Pancreas (tissue), 10 donors: ENCODE results near the gene OCA2. TPM values are rescaled to one million over a fixed set of nuclear protein-coding genes. Genes with fewer than 3 reads are reported as not detected.

Source experiments
- ATAC-seq, 4 donors: fragments of 200-7000 bp; cut with Tn5 transposase; one replicate each; pipeline versions ENCODE4 v1.8.0 to v1.9.1; 2020; ENCODE audit warnings: mild to moderate bottlenecking in 4 of 4, moderate library complexity in 4 of 4
- DNase-seq, 6 donors: peaks; one replicate each; pipeline ENCODE4 v3.0.0-alpha.2; 2020
- FAIRE-seq: peaks from 2 replicates; lab custom pipeline; 2012; peaks lifted over from hg19 to GRCh38; lab: Jason Lieb, UNC
- H3K27ac ChIP-seq, 4 donors: fragments of 200-600 bp; sonication (generic); 1 replicate in 3 of 4; 2 replicates in 1 of 4; pipeline versions ENCODE4 v1.5.0 to v1.8.0; 2020
- H3K27me3 ChIP-seq, 4 donors: fragments of 200-600 bp; one replicate each; pipeline ENCODE4 v1.8.0; 2021
- H3K36me3 ChIP-seq, 3 donors: fragments of 200-600 bp; sonication (generic) in 1 of 3; one replicate each; pipeline versions ENCODE4 v1.5.0 to v1.8.0; 2020 to 2021
- H3K4me1 ChIP-seq, 3 donors: fragments of 200-600 bp; one replicate each; pipeline ENCODE4 v1.8.0; 2021
- H3K4me3 ChIP-seq, 4 donors: fragments of 200-600 bp; sonication (generic) in 2 of 4; one replicate each; pipeline versions ENCODE4 v1.5.0 to v1.8.0; 2020 to 2021
- H3K9me3 ChIP-seq, 4 donors: fragments of 200-600 bp; one replicate each; pipeline ENCODE4 v1.8.0; 2021
- WGBS, 2 donors: extraction: QIAGEN DNeasy Blood & Tissue Kit; methylation state at CpG; one replicate each; pipeline ENCODE4 v1.1.7; 2013; 5-methylcytosine and 5-hydroxymethylcytosine counted together
- intact Hi-C, 3 donors: fragments of 100-400 bp; cut with DNase I; formaldehyde crosslinking; loops; one replicate each; pipeline versions ENCODE4 v1.11.1 to v1.14.2; 2022
- polyA plus RNA-seq, 2 donors: library from polyadenylated mRNA; stranded (reverse); fragments of 200-250 nt; gene quantifications; one replicate each; pipeline ENCODE4 v1.2.3, GENCODE V29; 2013
- total RNA-seq, 6 donors: library from RNA; stranded (reverse); fragmentation: NEBNext Ultra II Directional in 4 of 6; extraction: Animal tissue kit (Norgen Biotek cat#: 25700) in 4 of 6; gene quantifications; one replicate each; pipeline versions ENCODE4 v1.2.1 to v1.2.4, GENCODE V29; 2021 to 2023
- TF ChIP-seq, protein P1 (sequence below), 4 donors: fragments of 200-600 bp; sonication (generic) in 3 of 4; IDR thresholded peaks; one replicate each; pipeline versions ENCODE4 v1.5.0 to v1.8.0; 2021; ENCODE audit warnings: antibody characterized with exemption in 4 of 4
- donor health status: healthy with polysubstance abuse.
- donor health status: DM: no; HTN: no; CAD: no; lungs with moderate emphysema.
- donor health status: DM: no; HTN: no; CAD: no.
- donor health status: control.
- donor health status: control.
- donor health status: Bipolar disorder and iron deficiency.
- donor health status: DM: yes; HTN: yes; CAD: no.
- donor health status: DM: no; HTN: no; CAD: no.
- donor health status: DM: no; HTN: no; CAD: no.
- donor health status: DM: yes; HTN: yes; CAD: no.

Gene OCA2
- total and polyA plus RNA-seq, 8 donors: 0.12 to 0.31 (median 0.18) TPM; not detected in 4

DNA sequence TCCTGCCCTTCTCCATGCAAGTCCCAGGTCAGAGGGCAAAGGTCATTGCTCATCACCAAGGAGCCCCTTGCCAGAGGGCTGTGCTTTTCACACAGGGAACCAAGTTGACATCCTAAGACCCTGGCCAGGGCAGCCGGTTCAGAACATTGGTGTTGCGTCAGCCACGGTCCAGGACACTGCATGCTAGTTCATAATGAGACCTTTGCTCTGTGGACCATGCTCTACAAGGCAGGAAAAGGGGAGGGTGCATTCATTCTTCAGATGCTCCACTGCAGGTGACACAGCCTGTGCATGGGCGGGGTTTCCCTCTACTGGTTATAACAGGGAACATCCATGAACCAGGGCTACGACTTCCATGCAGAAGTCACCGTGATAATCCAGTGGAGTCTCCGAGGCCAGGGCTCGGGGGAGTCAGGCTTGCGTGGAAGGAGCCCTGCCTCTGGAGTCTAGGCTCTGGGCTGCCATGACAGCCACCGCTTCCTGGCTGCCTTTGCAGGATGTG is 81.6 kb downstream of the OCA2 start:
- H3K4me3 ChIP-seq: no peak overlapping the region
- no peaks in the 10 kb centered on the region for H3K9me3 ChIP-seq
- no peak for DNase-seq
- no peaks in the 10 kb centered on the region for H3K36me3 ChIP-seq
- FAIRE-seq: no peak
- ATAC-seq: peak in 1 of 4 donors; percentile 20
- no peak overlapping the region for H3K27ac ChIP-seq
- H3K4me1 ChIP-seq: no peaks in the 10 kb centered on the region
- intact Hi-C loops: no loop called here
- TF ChIP-seq, protein P1, sequence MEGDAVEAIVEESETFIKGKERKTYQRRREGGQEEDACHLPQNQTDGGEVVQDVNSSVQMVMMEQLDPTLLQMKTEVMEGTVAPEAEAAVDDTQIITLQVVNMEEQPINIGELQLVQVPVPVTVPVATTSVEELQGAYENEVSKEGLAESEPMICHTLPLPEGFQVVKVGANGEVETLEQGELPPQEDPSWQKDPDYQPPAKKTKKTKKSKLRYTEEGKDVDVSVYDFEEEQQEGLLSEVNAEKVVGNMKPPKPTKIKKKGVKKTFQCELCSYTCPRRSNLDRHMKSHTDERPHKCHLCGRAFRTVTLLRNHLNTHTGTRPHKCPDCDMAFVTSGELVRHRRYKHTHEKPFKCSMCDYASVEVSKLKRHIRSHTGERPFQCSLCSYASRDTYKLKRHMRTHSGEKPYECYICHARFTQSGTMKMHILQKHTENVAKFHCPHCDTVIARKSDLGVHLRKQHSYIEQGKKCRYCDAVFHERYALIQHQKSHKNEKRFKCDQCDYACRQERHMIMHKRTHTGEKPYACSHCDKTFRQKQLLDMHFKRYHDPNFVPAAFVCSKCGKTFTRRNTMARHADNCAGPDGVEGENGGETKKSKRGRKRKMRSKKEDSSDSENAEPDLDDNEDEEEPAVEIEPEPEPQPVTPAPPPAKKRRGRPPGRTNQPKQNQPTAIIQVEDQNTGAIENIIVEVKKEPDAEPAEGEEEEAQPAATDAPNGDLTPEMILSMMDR (IDR thresholded peaks at IDR 0.05): no peak
- no peaks in the 10 kb centered on the region for H3K27me3 ChIP-seq
- WGBS, 2 donors: 77 to 82% methylated on average over 10 of the region's 10 CpGs

DNA sequence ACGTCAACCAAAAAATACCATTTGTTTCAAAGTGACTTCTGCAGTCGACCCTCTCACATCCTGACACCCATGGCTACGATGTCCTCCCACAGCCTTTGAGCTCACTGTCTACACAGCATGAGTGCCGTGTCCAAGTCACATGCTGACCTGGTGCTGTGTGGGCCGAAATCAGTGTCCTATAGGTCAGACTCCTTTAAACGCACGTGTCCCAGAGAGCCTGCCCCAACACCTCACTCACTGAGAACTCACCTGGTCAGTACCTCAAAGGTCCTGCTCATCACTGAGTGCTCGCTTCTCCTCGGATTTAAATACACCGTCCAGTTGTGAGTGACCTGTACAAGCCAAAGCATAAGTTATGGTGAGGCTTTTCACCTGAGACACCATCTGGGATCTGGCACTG is 83.3 kb downstream of the OCA2 start:
- 75 to 83% methylated on average over 10 of the region's 10 CpGs for WGBS, 2 donors
- intact Hi-C loops: no loop called here
- no peak for FAIRE-seq

DNA sequence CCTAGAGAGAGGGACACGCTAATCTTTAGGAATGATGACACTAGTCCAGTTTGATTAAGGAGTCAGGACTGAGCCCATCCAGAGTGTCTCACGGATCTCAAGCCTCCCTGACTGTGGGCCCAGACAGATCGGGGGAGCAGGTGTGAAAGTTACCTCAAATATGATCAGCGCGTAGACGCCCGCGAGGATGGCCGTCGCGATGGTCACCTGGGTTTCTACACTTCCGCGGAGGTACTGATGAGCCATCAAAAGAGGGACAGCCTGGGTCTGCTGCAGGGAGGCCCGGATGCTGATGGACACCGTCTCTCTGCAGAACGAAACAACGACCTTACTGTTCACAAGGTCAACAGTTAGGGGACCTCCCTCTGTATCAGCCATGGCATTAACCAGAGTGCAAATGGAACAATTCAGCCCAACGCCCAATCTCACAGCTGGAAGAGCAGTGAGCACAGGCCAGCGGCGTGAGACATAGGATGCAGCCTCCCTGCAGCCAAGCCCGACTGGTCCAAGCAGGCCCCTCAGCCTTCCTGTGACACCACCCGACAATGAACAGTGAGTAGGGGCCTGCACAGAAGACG is 84.4 kb downstream of the OCA2 start:
- TF ChIP-seq, protein P1 (IDR thresholded peaks at IDR 0.05): no peak
- WGBS, 2 donors: 85 to 91% methylated on average over 23 of the region's 23 CpGs
- Histone ChIP-seq H3K4me3 (no peak overlapping the region), H3K36me3 (no peaks in the 10 kb centered on the region), H3K27ac (no peak overlapping the region), H3K4me1 (no peaks in the 10 kb centered on the region), H3K9me3 (no peaks in the 10 kb centered on the region), H3K27me3 (no peaks in the 10 kb centered on the region)
- intact Hi-C loops: no loop called here
- FAIRE-seq (no peak), ATAC-seq (no peak), DNase-seq (no peak)

More for the DNA sequence above, 83.3 kb downstream of the OCA2 start:
- ATAC-seq (no peak), DNase-seq (no peak)
- no peak overlapping the region for H3K27ac ChIP-seq
- no peaks in the 10 kb centered on the region for H3K27me3 ChIP-seq
- TF ChIP-seq, protein P1 (IDR thresholded peaks at IDR 0.05): no peak
- H3K36me3 ChIP-seq: no peaks in the 10 kb centered on the region
- no peaks in the 10 kb centered on the region for H3K4me1 ChIP-seq
- H3K4me3 ChIP-seq: no peak overlapping the region
- H3K9me3 ChIP-seq: no peaks in the 10 kb centered on the region

DNA sequence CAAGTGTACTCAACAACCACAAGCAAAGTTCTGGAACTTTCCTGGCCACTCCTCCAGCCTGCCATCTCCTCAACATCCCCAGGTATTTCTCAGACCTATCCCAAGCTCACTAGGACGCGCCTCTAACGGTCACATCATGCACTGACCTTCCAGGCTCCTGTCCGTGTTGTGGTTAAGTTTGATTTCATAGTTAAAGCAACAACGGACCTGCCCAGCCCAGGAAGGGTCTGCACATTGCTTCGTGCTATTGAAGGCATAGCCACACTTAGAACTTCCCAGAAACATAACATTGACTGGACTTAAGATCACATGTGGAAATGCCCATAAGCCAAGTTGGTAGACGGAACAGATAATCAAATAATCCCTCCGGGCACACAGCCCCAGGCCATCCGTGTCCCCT is 85.1 kb downstream of the OCA2 start:
- Histone ChIP-seq H3K27ac (no peak overlapping the region), H3K4me1 (no peaks in the 10 kb centered on the region), H3K9me3 (no peaks in the 10 kb centered on the region), H3K36me3 (no peaks in the 10 kb centered on the region), H3K4me3 (no peak overlapping the region), H3K27me3 (no peaks in the 10 kb centered on the region)
- DNase-seq (no peak), FAIRE-seq (no peak), ATAC-seq (no peak)
- TF ChIP-seq, protein P1 (IDR thresholded peaks at IDR 0.05): no peak
- intact Hi-C loops: no loop called here
- 73 to 85% methylated on average over 9 of the region's 9 CpGs for WGBS, 2 donors

DNA sequence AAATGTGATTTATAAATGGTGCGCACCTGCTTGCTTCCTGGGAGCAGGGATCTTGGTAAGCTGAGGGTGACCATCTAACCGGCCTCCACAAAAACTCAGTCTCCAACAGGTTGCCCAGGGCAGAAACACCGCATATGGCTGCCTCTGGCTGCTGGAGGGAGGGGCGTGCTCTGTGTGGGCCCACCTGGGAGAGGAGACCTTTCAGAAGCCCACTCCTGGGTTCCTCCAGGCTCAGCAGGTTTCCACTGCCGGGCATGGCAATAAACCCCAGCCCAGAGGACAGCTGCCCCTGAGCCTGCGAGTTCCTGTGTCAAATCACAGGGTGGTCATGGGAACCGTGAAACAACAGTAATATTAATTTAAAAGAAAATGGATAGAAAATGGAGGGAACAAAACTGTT is 85.6 kb downstream of the OCA2 start:
- Histone ChIP-seq H3K36me3 (no peaks in the 10 kb centered on the region), H3K4me3 (no peak overlapping the region), H3K27ac (no peak overlapping the region), H3K9me3 (no peaks in the 10 kb centered on the region), H3K27me3 (no peaks in the 10 kb centered on the region), H3K4me1 (no peaks in the 10 kb centered on the region)
- ATAC-seq (no peak), DNase-seq (no peak), FAIRE-seq (no peak)
- TF ChIP-seq, protein P1 (IDR thresholded peaks at IDR 0.05): no peak
- intact Hi-C loops: no loop called here
- WGBS, 2 donors: 80 to 89% methylated on average over 7 of the region's 7 CpGs
